SK-N-DZ (cell line): ENCODE data around the gene CEP112.
"Not testable (repeated sequence)": the region's sequence is repeated elsewhere in the genome, so short reads cannot be mapped to it uniquely, and the experiment has no call there.

Source experiments
- DNase-seq: peaks from one replicate; pipeline ENCODE4 v3.0.0-alpha.2; 2015; ENCODE audit warnings: low spot score

Gene CEP112

GRCh38 chr17:66085221-66085620 lies 106.7 kb downstream of the CEP112 start:
- no peak for DNase-seq

GRCh38 chr17:66080670-66081069 lies 111.3 kb downstream of the CEP112 start:
- DNase-seq, result not testable (repeated sequence)

- DNase-seq, result no peak
Observed at GRCh38 chr17:66076546-66077190, 115.3 kb downstream of the CEP112 start.

GRCh38 chr17:66073384-66073783 lies 118.5 kb downstream of the CEP112 start:
- DNase-seq, result no peak

- no peak for DNase-seq
Observed at GRCh38 chr17:66063686-66064085, 128.2 kb downstream of the CEP112 start.

- DNase-seq, result no peak
Observed at GRCh38 chr17:66056148-66056547, 135.8 kb downstream of the CEP112 start.

GRCh38 chr17:66054242-66054641 lies 137.7 kb downstream of the CEP112 start:
- DNase-seq, result no peak

- DNase-seq, result no peak
Observed at GRCh38 chr17:66044083-66044482, 147.8 kb downstream of the CEP112 start.

GRCh38 chr17:66043419-66043818 lies 148.5 kb downstream of the CEP112 start:
- no peak for DNase-seq

- DNase-seq, result no peak
Observed at GRCh38 chr17:66040402-66040801, 151.5 kb downstream of the CEP112 start.

- no peak for DNase-seq
Observed at GRCh38 chr17:66038125-66038524, 153.8 kb downstream of the CEP112 start.

GRCh38 chr17:66037221-66037620 lies 154.7 kb downstream of the CEP112 start:
- DNase-seq, result no peak

- DNase-seq, result no peak
Observed at GRCh38 chr17:66032082-66032712, 159.7 kb downstream of the CEP112 start.

GRCh38 chr17:66025551-66025950 lies 166.4 kb downstream of the CEP112 start:
- DNase-seq, result no peak

GRCh38 chr17:66021757-66022156 lies 170.2 kb downstream of the CEP112 start:
- DNase-seq, result no peak

- DNase-seq, result no peak
Observed at GRCh38 chr17:66018786-66019185, 173.1 kb downstream of the CEP112 start.

- no peak for DNase-seq
Observed at GRCh38 chr17:66016231-66016630, 175.7 kb downstream of the CEP112 start.

GRCh38 chr17:66008680-66009079 lies 183.3 kb downstream of the CEP112 start:
- DNase-seq, result no peak

GRCh38 chr17:66006654-66007053 lies 185.3 kb downstream of the CEP112 start:
- no peak for DNase-seq

- DNase-seq, result no peak
Observed at GRCh38 chr17:66002812-66003211, 189.1 kb downstream of the CEP112 start.

- no peak for DNase-seq
Observed at GRCh38 chr17:66002063-66002585, 189.8 kb downstream of the CEP112 start.

GRCh38 chr17:66000216-66000615 lies 191.7 kb downstream of the CEP112 start:
- DNase-seq, result no peak

- no peak for DNase-seq
Observed at GRCh38 chr17:65998675-65999074, 193.3 kb downstream of the CEP112 start.
